GM19193 (cell line): Measurements from ENCODE around the gene DHX38.

ENCODE experiments used
- POLR2A ChIP-seq: IDR thresholded peaks from 4 replicates; pipeline ENCODE4 v1.6.1; 2011; ENCODE audit not compliant: insufficient read depth, insufficient read length; ENCODE audit errors: extremely low read depth

Gene DHX38

DNA sequence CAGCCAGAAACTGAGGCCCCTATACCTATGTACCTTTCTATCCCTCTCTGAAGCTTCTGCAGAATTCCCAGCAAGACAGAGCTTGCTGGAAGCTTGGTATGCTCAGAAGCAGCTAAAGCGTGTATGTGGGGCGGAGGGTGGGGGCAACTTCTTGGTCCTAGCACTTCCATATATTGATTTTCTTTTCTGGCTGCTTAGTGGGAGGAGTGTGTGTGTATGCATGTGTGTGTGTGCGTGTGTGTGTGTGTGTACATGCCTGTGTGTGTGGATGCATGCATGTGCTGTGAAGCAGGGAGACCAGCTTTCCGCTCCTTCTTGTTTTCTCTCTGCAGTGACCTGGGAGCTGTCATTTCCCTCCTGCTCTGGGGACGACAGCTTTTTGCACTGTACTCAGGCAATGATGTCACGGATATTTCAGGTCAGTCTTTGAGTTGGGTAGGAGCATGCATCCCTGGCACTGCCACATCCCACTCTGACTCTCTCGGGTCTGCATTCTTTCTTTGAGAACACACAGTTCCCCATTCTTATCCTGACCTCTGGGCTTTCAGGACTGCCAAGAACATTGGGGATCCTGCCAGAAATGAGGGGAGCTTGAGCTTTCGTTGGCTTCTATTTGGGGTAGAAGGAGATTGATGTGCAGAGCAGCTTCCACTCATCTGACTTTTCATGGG, 20.0 kb upstream of the DHX38 start:
- TF ChIP-seq POLR2A, result no peak

DNA sequence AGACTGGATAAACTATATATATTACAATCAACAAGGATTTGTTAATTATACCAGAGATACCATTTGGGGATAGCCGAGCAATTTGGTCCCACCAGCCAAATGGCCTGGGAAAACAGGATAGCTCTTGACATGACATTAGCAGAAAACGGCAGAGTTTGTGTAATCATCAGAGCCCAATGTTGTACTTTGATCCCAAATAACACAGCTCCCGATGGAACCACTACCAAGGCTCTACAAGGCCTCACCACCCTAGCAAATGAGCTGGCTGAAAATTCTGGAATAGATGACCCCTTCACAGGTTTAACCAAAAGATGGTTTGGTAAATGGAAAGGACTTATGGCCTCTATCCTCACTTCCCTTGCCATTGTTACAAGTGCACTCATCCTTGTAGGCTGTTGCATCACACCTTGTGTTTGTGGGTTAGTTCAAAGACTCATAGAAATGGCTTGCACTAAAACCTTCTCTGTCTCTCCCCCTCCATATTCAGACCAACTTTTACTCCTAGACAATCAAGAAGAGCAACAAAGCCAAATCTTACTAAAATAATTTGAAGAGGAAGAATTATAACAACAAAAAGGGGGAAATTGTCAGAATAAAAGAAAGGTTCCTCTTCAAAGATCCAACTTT, 9.8 kb upstream of the DHX38 start:
- no peak for TF ChIP-seq POLR2A

- TF ChIP-seq POLR2A, result no peak
These were observed 9.2 kb upstream of the DHX38 start for GRCh38 chr16:72084445-72084844.

- TF ChIP-seq POLR2A, result no peak
These were observed 8.6 kb upstream of the DHX38 start for GRCh38 chr16:72085002-72085401.

GRCh38 chr16:72091217-72091616, 2.4 kb upstream of the DHX38 start:
- TF ChIP-seq POLR2A, result no peak

DNA sequence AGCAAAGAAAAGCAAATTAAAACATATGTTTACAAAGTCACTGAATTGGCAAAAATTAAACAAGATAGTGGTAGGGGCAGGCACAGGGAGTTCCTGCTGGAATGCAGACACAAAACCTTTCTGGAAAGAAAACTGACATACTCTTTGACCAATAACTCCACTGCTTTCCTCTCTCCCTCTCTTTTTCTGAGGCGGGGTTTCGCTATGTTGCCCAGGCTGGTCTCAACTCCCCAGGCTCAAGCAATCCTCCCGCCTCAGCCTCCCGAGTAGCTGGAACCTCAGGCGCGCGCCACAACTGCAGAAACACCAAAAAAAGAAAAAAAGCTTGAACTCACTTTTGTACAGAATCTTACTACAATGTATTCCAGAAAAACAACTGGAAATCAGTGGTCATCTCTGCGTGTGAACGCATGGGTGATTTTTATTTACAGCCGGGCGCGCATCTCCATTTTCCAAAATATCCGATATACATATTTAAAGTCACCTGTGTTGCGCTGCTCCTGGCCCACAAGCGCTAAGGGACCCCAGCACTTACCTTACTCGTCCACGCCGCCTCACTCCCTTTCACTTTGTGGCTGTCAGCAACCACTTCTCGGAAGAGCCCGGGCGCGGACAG, 707 bp upstream of the DHX38 start:
- TF ChIP-seq POLR2A, result no peak

- no peak for TF ChIP-seq POLR2A
These were observed 591 bp downstream of the DHX38 start for GRCh38 chr16:72094266-72094610.

DNA sequence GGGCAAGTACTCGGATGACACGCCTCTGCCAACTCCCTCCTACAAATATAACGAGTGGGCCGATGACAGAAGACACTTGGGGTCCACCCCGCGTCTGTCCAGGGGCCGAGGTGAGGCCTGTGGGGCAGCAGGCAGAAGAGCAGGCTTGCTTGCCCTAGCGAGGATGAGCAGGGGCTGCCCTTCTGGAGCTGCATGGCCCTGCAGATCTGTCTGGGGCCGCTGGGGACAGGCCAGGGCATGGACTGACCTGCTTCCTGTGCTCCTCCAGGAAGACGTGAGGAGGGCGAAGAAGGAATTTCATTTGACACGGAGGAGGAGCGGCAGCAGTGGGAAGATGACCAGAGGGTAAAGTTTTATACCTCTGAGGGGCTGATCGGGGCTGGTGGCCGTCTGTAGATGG, 5.3 kb downstream of the DHX38 start:
- TF ChIP-seq POLR2A, result no peak

GRCh38 chr16:72099377-72099818, 5.8 kb downstream of the DHX38 start:
- no peak for TF ChIP-seq POLR2A

DNA sequence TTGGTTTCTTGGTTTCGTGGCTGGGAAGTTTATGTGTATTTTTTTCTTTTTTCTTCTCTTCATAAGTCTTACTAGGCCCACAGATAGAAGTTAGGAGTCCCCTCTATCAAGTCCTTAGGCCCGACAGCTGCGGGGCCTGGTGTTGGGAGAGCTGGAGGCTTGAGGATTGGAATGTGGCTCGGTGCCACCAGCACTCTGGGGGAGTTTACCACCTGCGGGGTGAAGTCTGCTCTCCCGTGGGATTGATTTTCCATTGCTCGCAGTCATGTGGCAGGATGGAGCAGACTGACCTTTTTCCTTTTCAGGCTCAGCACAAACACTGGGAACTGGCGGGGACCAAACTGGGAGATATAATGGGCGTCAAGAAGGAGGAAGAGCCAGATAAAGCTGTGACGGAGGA, 7.5 kb downstream of the DHX38 start:
- no peak for TF ChIP-seq POLR2A

GRCh38 chr16:72104905-72105304, 11.3 kb downstream of the DHX38 start:
- no peak for TF ChIP-seq POLR2A

GRCh38 chr16:72105978-72106377, 12.3 kb downstream of the DHX38 start:
- no peak for TF ChIP-seq POLR2A

- TF ChIP-seq POLR2A, result no peak
These were observed 13.7 kb downstream of the DHX38 start for GRCh38 chr16:72107371-72107770.

GRCh38 chr16:72108353-72109102, 14.9 kb downstream of the DHX38 start:
- no peak for TF ChIP-seq POLR2A

DNA sequence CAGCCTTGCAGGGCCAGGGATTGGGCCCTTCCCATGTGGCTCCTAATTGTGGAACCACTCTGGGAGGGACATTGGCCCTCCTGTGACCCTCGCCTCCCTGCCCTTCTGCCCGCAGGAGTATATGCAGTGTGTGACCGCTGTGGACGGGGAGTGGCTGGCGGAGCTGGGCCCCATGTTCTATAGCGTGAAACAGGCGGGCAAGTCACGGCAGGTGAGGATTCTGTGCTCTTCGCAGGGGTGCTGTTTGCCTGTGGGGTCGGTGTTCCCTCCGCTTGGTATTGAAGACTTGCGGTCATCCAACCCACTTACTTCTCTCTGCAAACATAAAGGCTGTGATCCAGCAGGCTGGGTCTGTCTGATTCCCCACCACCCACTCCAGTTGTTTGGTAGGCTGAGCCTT, 15.7 kb downstream of the DHX38 start:
- no peak for TF ChIP-seq POLR2A
